HFFc6 (cell line): ENCODE results near the gene TRAFD1. TPM values are rescaled to one million over a fixed set of nuclear protein-coding genes. Genes with fewer than 3 reads are reported as not detected.

ENCODE experiments used
- DNase-seq: peaks from one replicate; pipeline ENCODE4 v3.0.0-alpha.2; 2018
- H3K27ac Mint-ChIP-seq: 2 replicates; pipeline ENCODE4 v1.8.0; 2020; ENCODE audit warnings: mild to moderate bottlenecking, mixed read lengths
- H3K27me3 Mint-ChIP-seq: 2 replicates; pipeline ENCODE4 v1.8.0; 2021; ENCODE audit warnings: mild to moderate bottlenecking, moderate library complexity, mixed read lengths; ENCODE audit not compliant: insufficient read depth
- H3K36me3 Mint-ChIP-seq: 2 replicates; pipeline ENCODE4 v1.8.0; 2021; ENCODE audit warnings: low read depth, mixed read lengths
- H3K4me1 Mint-ChIP-seq: 2 replicates; pipeline ENCODE4 v1.8.0; 2020; ENCODE audit warnings: low read depth, mixed read lengths
- H3K4me3 Mint-ChIP-seq: 2 replicates; pipeline ENCODE4 v1.8.0; 2020; ENCODE audit warnings: mild to moderate bottlenecking, moderate library complexity, mixed read lengths
- H3K9me3 Mint-ChIP-seq: 2 replicates; pipeline ENCODE4 v1.8.0; 2020; ENCODE audit warnings: mild to moderate bottlenecking, mixed read lengths
- total RNA-seq, 6 experiments: library from RNA; stranded (reverse); fragmentation: NEBNext Ultra II Directional; extraction: Animal tissue kit (Norgen Biotek cat#: 25700); gene quantifications; 2 replicates in 1 of 6; 3 replicates in 5 of 6; pipeline ENCODE4 v1.2.3, GENCODE V29; 2021
- TF ChIP-seq, protein P1 (sequence below): fragments of 200-600 bp; sonication (generic); IDR thresholded peaks from 2 replicates; pipeline ENCODE4 v1.5.0; 2021; ENCODE audit warnings: antibody characterized with exemption, mild to moderate bottlenecking

Gene TRAFD1
- total RNA-seq, 6 experiments from 2014 or later = 22.8 to 25.1 (median 24.0) TPM

DNA sequence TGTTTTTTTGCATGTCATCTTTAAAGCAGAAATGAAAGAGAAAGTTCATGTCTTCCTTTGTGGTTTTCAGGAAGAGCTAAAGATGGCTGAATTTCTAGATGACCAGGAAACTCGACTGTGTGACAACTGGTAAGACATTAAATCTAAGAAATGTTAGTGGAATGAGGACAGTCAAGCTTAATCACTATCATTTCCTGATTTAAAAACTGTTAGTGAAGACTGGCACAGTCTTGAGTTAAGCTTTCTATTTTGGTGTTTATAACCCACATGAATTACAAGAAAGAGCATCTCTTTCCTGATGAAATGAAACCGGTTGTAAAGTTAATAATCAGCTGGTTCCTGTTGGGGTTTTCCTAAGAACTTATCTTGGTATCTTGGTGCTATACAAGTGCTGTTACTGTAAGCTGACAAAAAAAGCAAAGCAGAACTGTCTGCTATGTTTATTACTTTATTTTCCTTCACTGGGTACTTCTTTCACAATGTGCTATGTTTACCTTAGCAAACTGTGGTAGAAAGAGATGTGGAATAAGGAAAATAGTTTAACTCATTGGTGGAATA is 5.2 kb downstream of the TRAFD1 start:
- H3K9me3 Mint-ChIP-seq = no peaks in the 10 kb centered on the region
- TF ChIP-seq, protein P1, sequence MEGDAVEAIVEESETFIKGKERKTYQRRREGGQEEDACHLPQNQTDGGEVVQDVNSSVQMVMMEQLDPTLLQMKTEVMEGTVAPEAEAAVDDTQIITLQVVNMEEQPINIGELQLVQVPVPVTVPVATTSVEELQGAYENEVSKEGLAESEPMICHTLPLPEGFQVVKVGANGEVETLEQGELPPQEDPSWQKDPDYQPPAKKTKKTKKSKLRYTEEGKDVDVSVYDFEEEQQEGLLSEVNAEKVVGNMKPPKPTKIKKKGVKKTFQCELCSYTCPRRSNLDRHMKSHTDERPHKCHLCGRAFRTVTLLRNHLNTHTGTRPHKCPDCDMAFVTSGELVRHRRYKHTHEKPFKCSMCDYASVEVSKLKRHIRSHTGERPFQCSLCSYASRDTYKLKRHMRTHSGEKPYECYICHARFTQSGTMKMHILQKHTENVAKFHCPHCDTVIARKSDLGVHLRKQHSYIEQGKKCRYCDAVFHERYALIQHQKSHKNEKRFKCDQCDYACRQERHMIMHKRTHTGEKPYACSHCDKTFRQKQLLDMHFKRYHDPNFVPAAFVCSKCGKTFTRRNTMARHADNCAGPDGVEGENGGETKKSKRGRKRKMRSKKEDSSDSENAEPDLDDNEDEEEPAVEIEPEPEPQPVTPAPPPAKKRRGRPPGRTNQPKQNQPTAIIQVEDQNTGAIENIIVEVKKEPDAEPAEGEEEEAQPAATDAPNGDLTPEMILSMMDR = no peak
- no peaks in the 10 kb centered on the region for H3K27me3 Mint-ChIP-seq
- peaks cover 46% of the 10 kb centered on the region for H3K4me1 Mint-ChIP-seq
- H3K36me3 Mint-ChIP-seq = peaks cover 5% of the 10 kb centered on the region; the same call in 1 of the 2 replicates
- H3K4me3 Mint-ChIP-seq = peak overlapping the region; percentile 63
- H3K27ac Mint-ChIP-seq = peak overlapping the region; percentile 77
- DNase-seq = peak; percentile 7

DNA sequence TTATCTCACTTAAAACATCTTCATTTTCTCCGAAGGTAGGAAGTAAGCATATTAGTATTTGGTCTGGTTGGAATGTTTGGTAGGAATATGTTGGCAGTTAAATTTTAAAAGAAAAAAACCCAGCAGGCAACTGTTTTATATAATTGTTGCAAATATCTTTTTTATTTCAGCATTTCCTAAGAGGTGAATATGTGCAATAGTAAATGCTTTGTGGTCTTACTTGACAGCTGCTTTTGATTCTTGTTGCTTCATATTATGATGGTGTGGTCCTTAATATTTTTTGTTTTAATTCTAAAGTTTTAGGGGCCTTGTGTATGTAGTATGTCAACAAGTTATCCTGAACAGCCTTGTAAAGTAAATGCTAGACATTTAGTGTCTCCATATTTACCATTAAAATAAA is 6.3 kb downstream of the TRAFD1 start:
- TF ChIP-seq, protein P1 = no peak
- H3K4me1 Mint-ChIP-seq = peaks cover 40% of the 10 kb centered on the region
- no peaks in the 10 kb centered on the region for H3K9me3 Mint-ChIP-seq
- peaks cover 5% of the 10 kb centered on the region; the same call in 1 of the 2 replicates for H3K36me3 Mint-ChIP-seq
- H3K27ac Mint-ChIP-seq = no peak overlapping the region
- DNase-seq = no peak
- H3K4me3 Mint-ChIP-seq = no peak overlapping the region
- no peaks in the 10 kb centered on the region for H3K27me3 Mint-ChIP-seq

DNA sequence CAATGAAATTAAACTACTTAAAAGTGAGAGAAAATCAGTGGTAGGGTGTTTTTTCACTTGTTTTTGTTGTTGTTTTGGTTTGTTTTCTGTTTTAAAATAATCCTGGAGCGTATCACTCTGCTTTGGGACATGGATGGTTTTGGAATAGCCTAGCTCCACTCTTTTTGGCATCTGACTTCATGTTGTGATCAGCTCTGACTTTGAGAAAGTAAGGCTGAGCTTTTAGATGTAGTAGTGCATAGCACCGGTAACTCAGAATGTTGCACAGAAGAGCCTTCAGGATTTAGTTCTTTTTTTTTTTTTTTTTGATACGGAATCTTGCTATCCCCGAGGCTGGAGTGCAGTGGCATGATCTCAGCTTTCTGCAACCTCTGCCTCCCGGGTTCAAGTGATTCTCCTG is 8.1 kb downstream of the TRAFD1 start:
- peaks cover 28% of the 10 kb centered on the region for H3K4me1 Mint-ChIP-seq
- H3K36me3 Mint-ChIP-seq = no peaks in the 10 kb centered on the region; the same call in 1 of the 2 replicates
- no peak overlapping the region for H3K27ac Mint-ChIP-seq
- H3K4me3 Mint-ChIP-seq = no peak overlapping the region
- no peaks in the 10 kb centered on the region for H3K27me3 Mint-ChIP-seq
- TF ChIP-seq, protein P1 = no peak
- DNase-seq = no peak
- H3K9me3 Mint-ChIP-seq = no peaks in the 10 kb centered on the region

DNA sequence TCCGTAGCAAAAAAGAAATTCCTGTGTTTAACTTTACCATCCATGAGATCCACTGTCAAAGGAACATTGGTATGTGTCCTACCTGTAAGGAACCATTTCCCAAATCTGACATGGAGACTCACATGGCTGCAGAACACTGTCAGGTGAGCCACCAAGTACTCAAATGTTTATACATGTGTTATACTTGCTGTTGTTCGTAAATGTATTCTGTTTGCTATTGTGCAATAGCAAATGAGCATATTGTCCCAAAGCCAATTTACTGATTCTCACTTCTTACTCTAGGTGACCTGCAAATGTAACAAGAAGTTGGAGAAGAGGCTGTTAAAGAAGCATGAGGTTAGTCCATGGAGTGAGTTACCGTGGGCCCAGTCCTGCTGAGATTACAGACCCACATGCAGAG is 9.4 kb downstream of the TRAFD1 start:
- DNase-seq = no peak
- H3K27me3 Mint-ChIP-seq = no peaks in the 10 kb centered on the region
- H3K4me3 Mint-ChIP-seq = no peak overlapping the region
- H3K4me1 Mint-ChIP-seq = peaks cover 19% of the 10 kb centered on the region
- H3K36me3 Mint-ChIP-seq = no peaks in the 10 kb centered on the region; the same call in 1 of the 2 replicates
- H3K27ac Mint-ChIP-seq = no peak overlapping the region
- no peaks in the 10 kb centered on the region for H3K9me3 Mint-ChIP-seq
- TF ChIP-seq, protein P1 = no peak

DNA sequence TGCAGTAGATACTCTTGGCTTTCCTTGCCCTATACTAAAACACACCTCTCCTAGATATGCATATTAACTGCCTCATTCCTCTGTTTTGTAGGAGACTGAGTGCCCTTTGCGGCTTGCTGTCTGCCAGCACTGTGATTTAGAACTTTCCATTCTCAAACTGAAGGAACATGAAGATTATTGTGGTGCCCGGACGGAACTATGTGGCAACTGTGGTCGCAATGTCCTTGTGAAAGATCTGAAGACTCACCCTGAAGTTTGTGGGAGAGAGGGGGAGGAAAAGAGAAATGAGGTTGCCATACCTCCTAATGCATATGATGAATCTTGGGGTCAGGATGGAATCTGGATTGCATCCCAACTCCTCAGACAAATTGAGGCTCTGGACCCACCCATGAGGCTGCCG is 15.4 kb downstream of the TRAFD1 start:
- Mint-ChIP-seq H3K4me3 (no peak overlapping the region), H3K36me3 (peaks cover 17% of the 10 kb centered on the region)
- TF ChIP-seq, protein P1 = no peak

More for the DNA sequence above, 15.4 kb downstream of the TRAFD1 start:
- no peaks in the 10 kb centered on the region for H3K27me3 Mint-ChIP-seq
- H3K27ac Mint-ChIP-seq = no peak overlapping the region
- no peaks in the 10 kb centered on the region for H3K9me3 Mint-ChIP-seq
- H3K4me1 Mint-ChIP-seq = no peaks in the 10 kb centered on the region
- DNase-seq = no peak
